ENCODE data around the gene NMUR2. TPM values are rescaled to one million over a fixed set of nuclear protein-coding genes. Genes with fewer than 3 reads are reported as not detected.

The NMUR2 gene
- total and polyA plus RNA-seq, 2 donors (not counting 3 experiments of a cell fraction or from before 2014, with no cell fraction given): not detected

- no TSS peak for BruUV-seq (replicated peaks)
- dilution Hi-C loops (cut with MboI; ENCODE audit: extremely low pct_ligation_motif_present, low sequenced_read_pairs) (no loop called here), intact Hi-C loops (cut with micrococcal nuclease) (no loop called here)
- no peak overlapping the region for H2AFZ ChIP-seq (ENCODE audit: low read depth, low read length)
- no peaks in the 10 kb centered on the region for H3K27me3 ChIP-seq (ENCODE audit: control insufficient read depth in 2 of 2, insufficient read depth in 2 of 2, low read length in 2 of 2)
- H3K36me3 ChIP-seq (ENCODE audit: control insufficient read depth in 2 of 2, extremely low read depth in 1 of 2, insufficient read depth in 2 of 2, low read length in 2 of 2): no peaks in the 10 kb centered on the region
- ChIA-PET POLR2A (no interaction called here), CTCF (no interaction called here)
- H4K20me1 ChIP-seq (replicated peaks; ENCODE audit: control insufficient read depth, extremely low read depth, insufficient read depth, low read length): no peaks in the 10 kb centered on the region
- DNase-seq (ENCODE audit: low read depth, low spot score) (no peak), FAIRE-seq (no peak)
- no peak overlapping the region for H3K27ac ChIP-seq (ENCODE audit: insufficient read depth, low read depth, low read length)
- TF ChIP-seq JUN (IDR thresholded peaks at IDR 0.05; ENCODE audit: borderline replicate concordance, insufficient read depth, insufficient read length, low read depth) (no peak), FOS (IDR thresholded peaks at IDR 0.05; ENCODE audit: borderline replicate concordance, insufficient read depth, low read length) (no peak), MYC (IDR thresholded peaks at IDR 0.05; ENCODE audit: low read depth, low read length) (no peak), EZH2 (IDR thresholded peaks at IDR 0.05; ENCODE audit: borderline replicate concordance, low read depth, low read length, severe bottlenecking) (no peak), POLR2A (IDR thresholded peaks at IDR 0.05; ENCODE audit: low read depth, low read length) (no peak), MAX (IDR thresholded peaks at IDR 0.05; ENCODE audit: insufficient read depth, insufficient read length) (no peak), POLR2AphosphoS5 (IDR thresholded peaks at IDR 0.05; ENCODE audit: insufficient read depth, low read depth, low read length) (no peak), GATA2 (IDR thresholded peaks at IDR 0.05; ENCODE audit: insufficient read depth, insufficient read length, low read depth, low read length) (no peak)
- TF ChIP-seq, protein P1, sequence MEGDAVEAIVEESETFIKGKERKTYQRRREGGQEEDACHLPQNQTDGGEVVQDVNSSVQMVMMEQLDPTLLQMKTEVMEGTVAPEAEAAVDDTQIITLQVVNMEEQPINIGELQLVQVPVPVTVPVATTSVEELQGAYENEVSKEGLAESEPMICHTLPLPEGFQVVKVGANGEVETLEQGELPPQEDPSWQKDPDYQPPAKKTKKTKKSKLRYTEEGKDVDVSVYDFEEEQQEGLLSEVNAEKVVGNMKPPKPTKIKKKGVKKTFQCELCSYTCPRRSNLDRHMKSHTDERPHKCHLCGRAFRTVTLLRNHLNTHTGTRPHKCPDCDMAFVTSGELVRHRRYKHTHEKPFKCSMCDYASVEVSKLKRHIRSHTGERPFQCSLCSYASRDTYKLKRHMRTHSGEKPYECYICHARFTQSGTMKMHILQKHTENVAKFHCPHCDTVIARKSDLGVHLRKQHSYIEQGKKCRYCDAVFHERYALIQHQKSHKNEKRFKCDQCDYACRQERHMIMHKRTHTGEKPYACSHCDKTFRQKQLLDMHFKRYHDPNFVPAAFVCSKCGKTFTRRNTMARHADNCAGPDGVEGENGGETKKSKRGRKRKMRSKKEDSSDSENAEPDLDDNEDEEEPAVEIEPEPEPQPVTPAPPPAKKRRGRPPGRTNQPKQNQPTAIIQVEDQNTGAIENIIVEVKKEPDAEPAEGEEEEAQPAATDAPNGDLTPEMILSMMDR (IDR thresholded peaks at IDR 0.05; ENCODE audit: extremely low read depth in 1 of 2, insufficient read depth in 1 of 2, low read depth in 1 of 2, low read length in 2 of 2): no peak
- no peak overlapping the region for H3K9ac ChIP-seq (replicated peaks; ENCODE audit: extremely low read depth, insufficient read depth, low read length)
- no peaks in the 10 kb centered on the region for H3K4me1 ChIP-seq (ENCODE audit: control insufficient read depth, extremely low read depth, insufficient read depth, low read length)
- no peaks in the 10 kb centered on the region for H3K79me2 ChIP-seq (ENCODE audit: control insufficient read depth, insufficient read depth, low read length)
- no peaks in the 10 kb centered on the region for H3K9me1 ChIP-seq (replicated peaks; ENCODE audit: control insufficient read depth, extremely low read depth, insufficient read depth, low read length)
- H3K4me2 ChIP-seq (ENCODE audit: insufficient read depth, low read length): no peak overlapping the region
- no peak overlapping the region for H3K4me3 ChIP-seq (replicated peaks in 1 of 3; ENCODE audit: insufficient read depth in 1 of 3, low read depth in 1 of 3, low read length in 3 of 3)
- H3K9me3 ChIP-seq (replicated peaks; ENCODE audit: control insufficient read depth, insufficient read depth, low read length): no peaks in the 10 kb centered on the region
Measured at GRCh38 chr5:152425083-152425482, 20.0 kb upstream of the NMUR2 start.

All from endothelial cell of umbilical vein (primary cell).